HG03196 (cell line): Measurements from ENCODE around the gene ABCG1.

Experiments used
- ATAC-seq: cut with Tn5 transposase; IDR thresholded peaks from one replicate; pipeline ENCODE4 v1.9.1; 2021; ENCODE audit not compliant: unreplicated experiment

The ABCG1 gene

GRCh38 chr21:42343101-42343500 is 124.2 kb downstream of the ABCG1 start:
- ATAC-seq = no peak

GRCh38 chr21:42343556-42343955 is 124.6 kb downstream of the ABCG1 start:
- ATAC-seq = no peak

- ATAC-seq = no peak
These were observed 125.1 kb downstream of the ABCG1 start for GRCh38 chr21:42343963-42344510.

GRCh38 chr21:42344631-42345030 is 125.7 kb downstream of the ABCG1 start:
- no peak for ATAC-seq

- ATAC-seq = no peak
These were observed 127.5 kb downstream of the ABCG1 start for GRCh38 chr21:42346441-42346840.
